EH (cell line): ENCODE results near the gene STX8.
"Not testable (repeated sequence)": the region's sequence is repeated elsewhere in the genome, so short reads cannot be mapped to it uniquely, and the experiment has no call there.

Experiments
- DNase-seq: peaks from one replicate; pipeline ENCODE4 v3.0.0-alpha.2; 2015; ENCODE audit warnings: low read depth

The STX8 gene

GRCh38 chr17:9499041-9499440 is 76.6 kb downstream of the STX8 start:
- peak; percentile 2 for DNase-seq

GRCh38 chr17:9498490-9498889 is 77.1 kb downstream of the STX8 start:
- no peak for DNase-seq

GRCh38 chr17:9488556-9488955 is 87.1 kb downstream of the STX8 start:
- DNase-seq: no peak

GRCh38 chr17:9487406-9487805 is 88.2 kb downstream of the STX8 start:
- DNase-seq: no peak

GRCh38 chr17:9484789-9485188 is 90.8 kb downstream of the STX8 start:
- DNase-seq: peak; percentile 52

GRCh38 chr17:9479964-9480363 is 95.7 kb downstream of the STX8 start:
- DNase-seq: no peak

GRCh38 chr17:9478889-9479288 is 96.7 kb downstream of the STX8 start:
- DNase-seq: no peak

GRCh38 chr17:9475101-9475658 is 100.4 kb downstream of the STX8 start:
- no peak for DNase-seq

- DNase-seq: peak; percentile 47
Measured at GRCh38 chr17:9473711-9474110, 101.9 kb downstream of the STX8 start.

- peak; percentile 62 for DNase-seq
Measured at GRCh38 chr17:9472541-9472940, 103.1 kb downstream of the STX8 start.

GRCh38 chr17:9472094-9472493 is 103.5 kb downstream of the STX8 start:
- DNase-seq: peak; percentile 8

GRCh38 chr17:9470171-9470570 is 105.4 kb downstream of the STX8 start:
- DNase-seq: no peak

- no peak for DNase-seq
Measured at GRCh38 chr17:9468937-9469336, 106.7 kb downstream of the STX8 start.

- DNase-seq: no peak
Measured at GRCh38 chr17:9468532-9468931, 107.1 kb downstream of the STX8 start.

GRCh38 chr17:9467518-9467917 is 108.1 kb downstream of the STX8 start:
- DNase-seq: no peak

- peak; percentile 51 for DNase-seq
Measured at GRCh38 chr17:9465210-9465921, 110.3 kb downstream of the STX8 start.

- DNase-seq: no peak
Measured at GRCh38 chr17:9457005-9457404, 118.6 kb downstream of the STX8 start.

GRCh38 chr17:9456330-9456729 is 119.3 kb downstream of the STX8 start:
- no peak for DNase-seq

- no peak for DNase-seq
Measured at GRCh38 chr17:9451934-9452333, 123.7 kb downstream of the STX8 start.

GRCh38 chr17:9447298-9447697 is 128.3 kb downstream of the STX8 start:
- not testable (repeated sequence) for DNase-seq

- DNase-seq: no peak
Measured at GRCh38 chr17:9446528-9446927, 129.1 kb downstream of the STX8 start.

GRCh38 chr17:9445424-9445823 is 130.2 kb downstream of the STX8 start:
- no peak for DNase-seq

GRCh38 chr17:9444687-9445086 is 130.9 kb downstream of the STX8 start:
- DNase-seq: no peak

GRCh38 chr17:9443811-9444210 is 131.8 kb downstream of the STX8 start:
- DNase-seq: no peak
